ENCODE measurements around the gene TMEM63B.
A peak's percentile ranks its signal among the peaks of the same experiment; 100 is the strongest.

Gene TMEM63B

GRCh38 chr6:44107017-44107416, 20.3 kb upstream of the TMEM63B start:
- TF ChIP-seq, protein P1, sequence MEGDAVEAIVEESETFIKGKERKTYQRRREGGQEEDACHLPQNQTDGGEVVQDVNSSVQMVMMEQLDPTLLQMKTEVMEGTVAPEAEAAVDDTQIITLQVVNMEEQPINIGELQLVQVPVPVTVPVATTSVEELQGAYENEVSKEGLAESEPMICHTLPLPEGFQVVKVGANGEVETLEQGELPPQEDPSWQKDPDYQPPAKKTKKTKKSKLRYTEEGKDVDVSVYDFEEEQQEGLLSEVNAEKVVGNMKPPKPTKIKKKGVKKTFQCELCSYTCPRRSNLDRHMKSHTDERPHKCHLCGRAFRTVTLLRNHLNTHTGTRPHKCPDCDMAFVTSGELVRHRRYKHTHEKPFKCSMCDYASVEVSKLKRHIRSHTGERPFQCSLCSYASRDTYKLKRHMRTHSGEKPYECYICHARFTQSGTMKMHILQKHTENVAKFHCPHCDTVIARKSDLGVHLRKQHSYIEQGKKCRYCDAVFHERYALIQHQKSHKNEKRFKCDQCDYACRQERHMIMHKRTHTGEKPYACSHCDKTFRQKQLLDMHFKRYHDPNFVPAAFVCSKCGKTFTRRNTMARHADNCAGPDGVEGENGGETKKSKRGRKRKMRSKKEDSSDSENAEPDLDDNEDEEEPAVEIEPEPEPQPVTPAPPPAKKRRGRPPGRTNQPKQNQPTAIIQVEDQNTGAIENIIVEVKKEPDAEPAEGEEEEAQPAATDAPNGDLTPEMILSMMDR (conservative IDR thresholded peaks at IDR 0.05): no peak
- no peak for TF ChIP-seq ZFX (IDR thresholded peaks at IDR 0.05)
- peak overlapping the region; percentile 24 for H3K27ac ChIP-seq

GRCh38 chr6:44108471-44108870, 18.9 kb upstream of the TMEM63B start:
- no peak overlapping the region for H3K27ac ChIP-seq
- TF ChIP-seq ZFX (IDR thresholded peaks at IDR 0.05): no peak
- TF ChIP-seq, protein P1 (conservative IDR thresholded peaks at IDR 0.05): no peak

- TF ChIP-seq, protein P1 (conservative IDR thresholded peaks at IDR 0.05): no peak
- TF ChIP-seq ZFX (IDR thresholded peaks at IDR 0.05): no peak
- H3K27ac ChIP-seq: no peak overlapping the region
These were observed 18.1 kb upstream of the TMEM63B start for GRCh38 chr6:44109212-44109611.

- TF ChIP-seq, protein P1 (conservative IDR thresholded peaks at IDR 0.05): no peak
- no peak for TF ChIP-seq ZFX (IDR thresholded peaks at IDR 0.05)
- H3K27ac ChIP-seq: no peak overlapping the region
These were observed 17.2 kb upstream of the TMEM63B start for GRCh38 chr6:44110005-44110676.

- TF ChIP-seq, protein P1 (conservative IDR thresholded peaks at IDR 0.05): no peak
- no peak for TF ChIP-seq ZFX (IDR thresholded peaks at IDR 0.05)
- H3K27ac ChIP-seq: no peak overlapping the region
These were observed 16.4 kb upstream of the TMEM63B start for GRCh38 chr6:44110966-44111365.

GRCh38 chr6:44111434-44112417, 15.6 kb upstream of the TMEM63B start:
- H3K27ac ChIP-seq: no peak overlapping the region; the same call in 1 of the 2 replicates
- no peak for TF ChIP-seq ZFX (IDR thresholded peaks at IDR 0.05)
- TF ChIP-seq, protein P1 (conservative IDR thresholded peaks at IDR 0.05): no peak

DNA sequence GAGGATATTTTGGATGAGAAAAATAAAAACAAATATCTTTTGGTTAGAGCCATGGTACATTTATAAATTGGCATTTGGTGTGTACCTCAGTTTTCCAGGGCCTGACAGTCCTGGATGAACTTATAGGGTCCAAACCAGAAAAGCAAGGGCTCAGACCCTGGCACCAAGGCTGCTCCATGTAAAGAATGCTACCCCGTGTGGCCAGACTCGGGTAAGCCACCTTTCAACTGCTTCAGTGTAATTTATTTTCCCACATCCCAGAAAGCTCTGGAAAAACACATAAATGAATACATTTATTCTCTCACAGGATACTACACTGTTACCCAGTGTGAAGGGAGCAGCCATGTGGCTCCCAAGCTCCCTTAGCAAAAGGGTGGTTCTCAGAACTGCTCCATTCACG, 13.9 kb upstream of the TMEM63B start:
- TF ChIP-seq ZFX (IDR thresholded peaks at IDR 0.05): no peak
- TF ChIP-seq, protein P1 (conservative IDR thresholded peaks at IDR 0.05): no peak; the same call in 1 of the 2 replicates
- no peak overlapping the region for H3K27ac ChIP-seq
